Measurements from ENCODE around the gene TRPT1. TPM values are rescaled to one million over a fixed set of nuclear protein-coding genes. Genes with fewer than 3 reads are reported as not detected.

TRPT1 gene
- total and polyA plus RNA-seq, 9 of the 15 experiments (the other 6 are each of a cell fraction or from before 2014, with no cell fraction given), result 4.6 to 41.7 (median 23.1) TPM

DNA sequence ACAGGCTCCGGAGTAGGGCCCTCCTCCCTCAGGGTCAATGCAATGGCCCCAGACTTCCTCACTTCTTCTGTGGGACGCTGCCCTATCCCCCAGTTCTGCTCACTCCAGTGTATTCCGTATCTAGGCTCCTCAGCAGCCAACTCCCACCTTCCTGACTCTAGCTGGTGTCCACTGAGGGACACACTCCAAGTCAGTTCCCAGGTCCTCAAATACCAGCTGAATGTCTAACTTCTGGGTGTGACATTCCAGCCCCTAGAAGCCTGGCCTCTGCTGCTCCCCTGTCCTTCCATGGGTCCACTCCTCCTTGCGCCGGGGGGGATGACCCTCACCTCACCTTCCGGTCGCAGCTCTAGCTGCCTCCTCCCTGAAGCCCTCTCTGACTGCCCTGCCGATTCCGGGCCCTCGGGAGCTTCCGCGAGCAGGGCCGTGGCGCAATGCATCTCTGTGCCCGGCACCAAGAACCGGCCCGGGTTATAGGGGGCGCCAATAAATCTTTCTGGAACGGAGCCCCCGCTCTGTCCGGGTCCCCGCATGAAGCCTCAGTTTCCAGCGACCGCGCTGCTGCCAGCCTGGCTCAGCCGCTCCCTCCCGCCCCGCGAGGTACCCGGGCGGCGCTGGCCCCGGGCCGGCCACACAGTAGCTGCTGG lies 43.0 kb upstream of the TRPT1 start (continued):
- 0 out of 2 replicates have a peak, but pooled peaks have one; percentile 6 for TF ChIP-seq FOXP4 (CRISPR knock-in tag; IDR thresholded peaks at IDR 0.05; ENCODE audit: borderline replicate concordance)
- TF ChIP-seq, protein P1, sequence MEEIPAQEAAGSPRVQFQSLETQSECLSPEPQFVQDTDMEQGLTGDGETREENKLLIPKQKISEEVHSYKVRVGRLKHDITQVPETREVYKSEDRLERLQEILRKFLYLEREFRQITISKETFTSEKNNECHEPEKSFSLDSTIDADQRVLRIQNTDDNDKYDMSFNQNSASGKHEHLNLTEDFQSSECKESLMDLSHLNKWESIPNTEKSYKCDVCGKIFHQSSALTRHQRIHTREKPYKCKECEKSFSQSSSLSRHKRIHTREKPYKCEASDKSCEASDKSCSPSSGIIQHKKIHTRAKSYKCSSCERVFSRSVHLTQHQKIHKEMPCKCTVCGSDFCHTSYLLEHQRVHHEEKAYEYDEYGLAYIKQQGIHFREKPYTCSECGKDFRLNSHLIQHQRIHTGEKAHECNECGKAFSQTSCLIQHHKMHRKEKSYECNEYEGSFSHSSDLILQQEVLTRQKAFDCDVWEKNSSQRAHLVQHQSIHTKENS (CRISPR knock-in tag; IDR thresholded peaks at IDR 0.05), result 0 out of 2 replicates have a peak, but pooled peaks have one; percentile 31
- TF ChIP-seq FOXK2 (conservative IDR thresholded peaks at IDR 0.05 in 1 of 2, IDR thresholded peaks at IDR 0.05 in 1 of 2; ENCODE audit: low read depth in 2 of 2), result 0 out of 4 replicates have a peak, but pooled peaks of 1 of the 2 experiments have one; percentile 14
- no peak for TF ChIP-seq IFI16 (CRISPR knock-in tag; IDR thresholded peaks at IDR 0.05)
- peak; percentile 11; the same call in 1 of the 2 replicates for TF ChIP-seq PKNOX1 (IDR thresholded peaks at IDR 0.05)
- peak; percentile 9 for TF ChIP-seq RBBP5 (IDR thresholded peaks at IDR 0.05; ENCODE audit: borderline replicate concordance, insufficient read depth, low read length, poor library complexity, severe bottlenecking)
- TF ChIP-seq, protein P2, sequence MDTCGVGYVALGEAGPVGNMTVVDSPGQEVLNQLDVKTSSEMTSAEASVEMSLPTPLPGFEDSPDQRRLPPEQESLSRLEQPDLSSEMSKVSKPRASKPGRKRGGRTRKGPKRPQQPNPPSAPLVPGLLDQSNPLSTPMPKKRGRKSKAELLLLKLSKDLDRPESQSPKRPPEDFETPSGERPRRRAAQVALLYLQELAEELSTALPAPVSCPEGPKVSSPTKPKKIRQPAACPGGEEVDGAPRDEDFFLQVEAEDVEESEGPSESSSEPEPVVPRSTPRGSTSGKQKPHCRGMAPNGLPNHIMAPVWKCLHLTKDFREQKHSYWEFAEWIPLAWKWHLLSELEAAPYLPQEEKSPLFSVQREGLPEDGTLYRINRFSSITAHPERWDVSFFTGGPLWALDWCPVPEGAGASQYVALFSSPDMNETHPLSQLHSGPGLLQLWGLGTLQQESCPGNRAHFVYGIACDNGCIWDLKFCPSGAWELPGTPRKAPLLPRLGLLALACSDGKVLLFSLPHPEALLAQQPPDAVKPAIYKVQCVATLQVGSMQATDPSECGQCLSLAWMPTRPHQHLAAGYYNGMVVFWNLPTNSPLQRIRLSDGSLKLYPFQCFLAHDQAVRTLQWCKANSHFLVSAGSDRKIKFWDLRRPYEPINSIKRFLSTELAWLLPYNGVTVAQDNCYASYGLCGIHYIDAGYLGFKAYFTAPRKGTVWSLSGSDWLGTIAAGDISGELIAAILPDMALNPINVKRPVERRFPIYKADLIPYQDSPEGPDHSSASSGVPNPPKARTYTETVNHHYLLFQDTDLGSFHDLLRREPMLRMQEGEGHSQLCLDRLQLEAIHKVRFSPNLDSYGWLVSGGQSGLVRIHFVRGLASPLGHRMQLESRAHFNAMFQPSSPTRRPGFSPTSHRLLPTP (IDR thresholded peaks at IDR 0.05; ENCODE audit: borderline replicate concordance, extremely low read depth, insufficient read length), result peak; percentile 82
- TF ChIP-seq TAF1 (IDR thresholded peaks at IDR 0.05; ENCODE audit: control insufficient read depth, extremely low read depth, insufficient read depth, low read length, severe bottlenecking), result peak; percentile 35
- peak; percentile 10 for TF ChIP-seq CHD4 (IDR thresholded peaks at IDR 0.05; ENCODE audit: insufficient read depth, insufficient replicate concordance, low read depth, low read length, poor library complexity, severe bottlenecking)
- no peak for TF ChIP-seq PRPF4 (IDR thresholded peaks at IDR 0.05; ENCODE audit: insufficient read depth, low read depth, low read length, poor library complexity, severe bottlenecking)
- no peak for TF ChIP-seq CBX5 (IDR thresholded peaks at IDR 0.05; ENCODE audit: borderline replicate concordance, low read depth)
- 0 out of 4 replicates have a peak, but pooled peaks of 1 of the 2 experiments have one; percentile 20 for TF ChIP-seq SRF (CRISPR knock-in tag; IDR thresholded peaks at IDR 0.05)
- TF ChIP-seq JUN (IDR thresholded peaks at IDR 0.05; ENCODE audit: borderline replicate concordance, low read depth, low read length), result peak; percentile 17; the same call in 1 of the 2 replicates
- TF ChIP-seq JUN (CRISPR knock-in tag; IDR thresholded peaks at IDR 0.05; ENCODE audit: borderline replicate concordance), result no peak
- peak; percentile 29 to 57; a peak in 1 of 4 replicates for TF ChIP-seq KDM1A (IDR thresholded peaks at IDR 0.05)
- no peak for TF ChIP-seq DMBX1 (CRISPR knock-in tag; IDR thresholded peaks at IDR 0.05; ENCODE audit: borderline replicate concordance)
- peak; percentile 45; the same call in 1 of the 2 replicates for TF ChIP-seq SRSF3 (IDR thresholded peaks at IDR 0.05; ENCODE audit: insufficient read depth, low read length)
- TF ChIP-seq RAD51 (IDR thresholded peaks at IDR 0.05; ENCODE audit: borderline replicate concordance, low read depth), result 0 out of 2 replicates have a peak, but pooled peaks have one; percentile 6
